HG02870 (cell line): Measurements from ENCODE around the gene MME.

Experiments used
- ATAC-seq: cut with Tn5 transposase; IDR thresholded peaks from one replicate; pipeline ENCODE4 v1.9.1; 2021; ENCODE audit warnings: mild to moderate bottlenecking, moderate library complexity; ENCODE audit not compliant: unreplicated experiment

MME gene

DNA sequence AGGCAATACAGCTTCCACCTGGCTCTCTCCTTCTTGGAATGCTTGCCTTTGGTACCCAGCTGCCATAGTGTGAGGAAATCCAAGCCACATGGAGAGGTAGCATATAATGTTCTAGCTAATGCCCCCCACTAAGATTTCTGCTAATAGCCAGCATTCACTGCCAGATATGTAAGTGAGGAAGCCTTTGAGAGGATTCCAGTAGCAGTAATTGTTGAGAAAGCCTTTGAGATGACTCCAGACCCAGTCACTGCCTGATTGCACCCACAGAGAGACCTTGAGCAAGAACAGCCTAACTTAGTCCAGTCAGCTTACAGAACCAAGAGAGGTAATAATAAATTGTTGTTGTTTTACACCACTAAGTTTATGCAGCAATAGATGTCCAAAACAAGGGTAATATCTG lies 150.3 kb downstream of the MME start:
- ATAC-seq = no peak

DNA sequence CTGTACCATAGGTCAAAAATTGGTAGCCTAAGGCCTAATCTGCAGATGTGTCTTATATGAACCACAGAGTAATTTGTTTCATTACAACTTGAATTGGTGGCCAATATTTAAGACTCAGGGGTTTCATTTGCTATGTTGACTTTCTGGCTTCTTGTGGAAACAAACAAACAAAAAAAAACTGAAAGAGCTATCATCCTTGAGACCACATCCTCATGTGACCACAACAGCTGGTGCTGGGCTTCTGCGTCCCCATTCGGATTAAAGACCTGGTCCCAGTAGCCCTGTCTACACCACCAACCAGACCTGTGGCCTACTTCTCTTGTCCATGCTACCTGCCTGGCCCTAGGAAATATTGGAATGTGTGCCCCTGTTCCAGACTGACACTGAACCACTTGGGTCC lies 151.7 kb downstream of the MME start:
- no peak for ATAC-seq

DNA sequence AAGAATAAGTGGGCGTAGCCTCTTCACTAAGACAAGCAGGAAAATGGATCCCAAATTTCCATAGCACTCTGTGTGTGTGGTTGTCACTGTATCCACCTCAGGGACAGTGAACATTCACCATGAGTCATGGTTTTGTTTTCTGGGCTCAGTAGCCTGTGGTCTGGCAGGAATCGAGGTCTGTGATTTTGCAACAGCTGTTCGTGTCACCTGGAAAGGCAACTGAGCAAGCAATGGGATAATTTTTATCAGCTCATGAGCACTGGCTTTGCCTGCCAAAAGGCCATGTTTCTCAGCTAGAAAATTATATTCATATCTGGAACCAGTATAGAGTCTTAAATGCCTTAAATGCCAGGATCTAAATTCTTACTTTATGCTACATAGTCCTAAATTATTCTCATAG lies 152.5 kb downstream of the MME start:
- no peak for ATAC-seq

DNA sequence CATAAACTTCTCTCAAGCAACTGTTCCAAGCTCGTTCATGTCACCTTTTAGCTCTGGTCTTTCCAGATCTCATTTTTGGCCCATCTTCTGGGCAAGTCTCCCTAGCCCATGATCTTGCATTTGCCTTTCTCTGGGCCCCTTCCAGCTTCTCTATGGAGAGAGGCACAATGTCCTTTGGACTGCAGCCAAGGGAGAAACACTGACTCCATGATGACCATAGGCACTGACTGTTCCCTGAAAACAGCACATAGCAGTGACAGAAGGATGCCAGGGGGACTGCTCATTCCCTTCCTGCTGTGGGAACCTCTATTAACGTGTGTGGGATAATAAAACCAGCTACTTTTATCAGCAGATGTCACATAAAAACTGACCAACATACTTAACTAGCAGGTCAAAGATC lies 153.1 kb downstream of the MME start:
- no peak for ATAC-seq
